Liver (tissue), 9 donors: ENCODE measurements around the gene WRNIP1. TPM values are rescaled to one million over a fixed set of nuclear protein-coding genes. Genes with fewer than 3 reads are reported as not detected.

Experiments
- DNase-seq: peaks from one replicate; pipeline ENCODE4 v3.0.0-alpha.2; 2017; ENCODE audit warnings: low spot score
- H3K27ac ChIP-seq, 2 donors: one replicate each; pipeline ENCODE4 v1.7.0; 2013; ENCODE audit warnings: inconsistent platforms in 2 of 2, low read length in 2 of 2, control low read depth in 1 of 2, low read depth in 1 of 2, mild to moderate bottlenecking in 1 of 2
- H3K27me3 ChIP-seq, 4 donors: one replicate each; pipeline versions ENCODE4 v1.6.1 to v1.7.0; 2013; ENCODE audit warnings: low read length in 3 of 4, inconsistent platforms in 1 of 4, mild to moderate bottlenecking in 1 of 4, moderate library complexity in 1 of 4; ENCODE audit not compliant: control insufficient read depth in 4 of 4, insufficient read depth in 4 of 4
- H3K36me3 ChIP-seq, 4 donors: one replicate each; pipeline versions ENCODE4 v1.6.1 to v1.7.0; 2013; ENCODE audit warnings: low read length in 3 of 4, mild to moderate bottlenecking in 3 of 4, low read depth in 1 of 4, moderate library complexity in 1 of 4; ENCODE audit not compliant: control insufficient read depth in 4 of 4, insufficient read depth in 3 of 4
- H3K4me1 ChIP-seq, 4 donors: one replicate each; pipeline versions ENCODE4 v1.6.1 to v1.7.0; 2013; ENCODE audit warnings: low read length in 3 of 4, mild to moderate bottlenecking in 3 of 4, moderate library complexity in 1 of 4; ENCODE audit not compliant: control insufficient read depth in 4 of 4, insufficient read depth in 4 of 4
- H3K4me3 ChIP-seq, 3 donors: one replicate each; pipeline versions ENCODE4 v1.6.1 to v1.7.0; 2013; ENCODE audit warnings: low read length in 3 of 3, control low read depth in 1 of 3, low read depth in 1 of 3, mild to moderate bottlenecking in 1 of 3
- H3K9ac ChIP-seq, 2 donors: one replicate each; pipeline ENCODE4 v1.7.0; 2013; ENCODE audit warnings: low read length in 2 of 2, mild to moderate bottlenecking in 2 of 2, moderate library complexity in 2 of 2, control low read depth in 1 of 2, low read depth in 1 of 2
- H3K9me3 ChIP-seq, 4 donors: one replicate each; pipeline versions ENCODE4 v1.6.1 to v1.7.0; 2013; ENCODE audit warnings: low read length in 3 of 4; ENCODE audit not compliant: control insufficient read depth in 4 of 4
- FOXA1 ChIP-seq: IDR thresholded peaks from 2 replicates; pipeline ENCODE4 v1.6.1; 2016; ENCODE audit warnings: antibody characterized with exemption
- FOXA2 ChIP-seq: IDR thresholded peaks from 2 replicates; pipeline ENCODE4 v1.6.1; 2016; ENCODE audit warnings: antibody characterized with exemption
- GABPA ChIP-seq, 2 donors: IDR thresholded peaks in 1 of 2; conservative IDR thresholded peaks in 1 of 2; 2 replicates each; pipeline ENCODE4 v1.6.1; 2016; ENCODE audit warnings: antibody characterized with exemption in 2 of 2, mild to moderate bottlenecking in 1 of 2, moderate library complexity in 1 of 2
- HNF4A ChIP-seq, 2 donors: conservative IDR thresholded peaks; 2 replicates each; pipeline ENCODE4 v1.6.1; 2016; ENCODE audit warnings: antibody characterized with exemption in 2 of 2, mild to moderate bottlenecking in 2 of 2
- HNF4G ChIP-seq: IDR thresholded peaks from 2 replicates; pipeline ENCODE4 v1.6.1; 2016; ENCODE audit warnings: antibody characterized with exemption
- JUND ChIP-seq, 2 donors: IDR thresholded peaks; 2 replicates each; pipeline ENCODE4 v1.6.1; 2016; ENCODE audit warnings: antibody characterized with exemption in 2 of 2
- NR2F2 ChIP-seq: IDR thresholded peaks from 2 replicates; pipeline ENCODE4 v1.6.1; 2016; ENCODE audit warnings: antibody characterized with exemption
- RAD21 ChIP-seq, 2 donors: IDR thresholded peaks; 2 replicates each; pipeline ENCODE4 v1.6.1; 2016; ENCODE audit warnings: antibody characterized with exemption in 2 of 2, mild to moderate bottlenecking in 2 of 2
- RXRA ChIP-seq, 2 donors: IDR thresholded peaks; 2 replicates each; pipeline ENCODE4 v1.6.1; 2017 to 2018; ENCODE audit warnings: antibody characterized with exemption in 2 of 2, mild to moderate bottlenecking in 1 of 2
- SP1 ChIP-seq: IDR thresholded peaks from 2 replicates; pipeline ENCODE4 v1.6.1; 2018; ENCODE audit warnings: antibody characterized with exemption, mild to moderate bottlenecking
- WGBS: extraction: QIAGEN DNeasy Blood & Tissue Kit; methylation state at CpG from one replicate; pipeline ENCODE4 v1.1.7; 2013; 5-methylcytosine and 5-hydroxymethylcytosine counted together
- polyA plus RNA-seq, 2 donors: library from polyadenylated mRNA; stranded (reverse) in 1 of 2; unstranded in 1 of 2; fragments of 200-250 nt in 1 of 2; fragments of >200 nt in 1 of 2; fragmentation: Nextera tagmentation in 1 of 2; extraction: Ambion mirVana in 1 of 2; gene quantifications; one replicate each; pipeline versions ENCODE4 v1.2.1 to v1.2.3, GENCODE V29; 2013 to 2015
- total RNA-seq, 2 donors: library from RNA; depleted of rRNA; stranded (reverse); fragments of >200 nt; gene quantifications; one replicate each; pipeline ENCODE4 v1.2.3, GENCODE V29; 2014
- TF ChIP-seq, protein P1 (sequence below): IDR thresholded peaks from 2 replicates; pipeline ENCODE4 v1.6.1; 2016; ENCODE audit warnings: antibody characterized with exemption
- TF ChIP-seq, protein P2 (sequence below): fragments of 150-350 bp; IDR thresholded peaks from 2 replicates; pipeline ENCODE4 v1.5.1; 2017; ENCODE audit warnings: improper control_type of control experiment, low read depth, low read length; ENCODE audit not compliant: missing input control
- TF ChIP-seq, protein P3 (sequence below): IDR thresholded peaks from 2 replicates; pipeline ENCODE4 v1.6.1; 2016; ENCODE audit warnings: antibody characterized with exemption, mild to moderate bottlenecking
- TF ChIP-seq, protein P4 (sequence below): IDR thresholded peaks from 2 replicates; pipeline ENCODE4 v1.6.1; 2016; ENCODE audit warnings: antibody characterized with exemption
- donor health status: healthy.
- donor health status: healthy.
- donor health status: healthy.
- donor health status: healthy.
- donor health status: healthy.

The WRNIP1 gene
- total and polyA plus RNA-seq, 4 donors, result 10.0 to 32.7 (median 23.9) TPM

DNA sequence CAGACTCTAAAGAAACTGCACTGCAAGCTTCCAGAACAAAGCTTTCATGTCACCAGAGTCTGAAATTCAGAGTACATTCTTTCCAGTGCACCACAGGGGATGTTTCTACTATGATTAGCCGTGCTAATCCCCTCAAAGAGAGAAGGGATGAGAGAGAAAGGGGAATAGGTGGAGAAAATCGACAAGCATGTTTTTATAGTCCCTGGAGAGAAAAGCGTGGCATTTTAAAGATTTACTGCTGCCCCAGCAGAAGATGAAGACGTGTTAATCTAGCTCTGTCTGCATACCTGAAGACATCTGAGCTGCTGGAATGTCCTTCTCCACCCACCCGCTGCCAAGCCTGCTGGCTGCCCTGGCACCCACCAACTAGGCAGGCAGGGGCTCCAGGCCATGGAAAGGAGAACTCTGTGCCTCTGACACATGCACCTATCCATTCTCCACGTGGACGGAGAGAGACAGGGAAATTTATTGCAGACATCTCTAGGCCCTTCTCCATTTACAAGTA lies 18.6 kb upstream of the WRNIP1 start:
- H3K27ac ChIP-seq, result no peak overlapping the region

DNA sequence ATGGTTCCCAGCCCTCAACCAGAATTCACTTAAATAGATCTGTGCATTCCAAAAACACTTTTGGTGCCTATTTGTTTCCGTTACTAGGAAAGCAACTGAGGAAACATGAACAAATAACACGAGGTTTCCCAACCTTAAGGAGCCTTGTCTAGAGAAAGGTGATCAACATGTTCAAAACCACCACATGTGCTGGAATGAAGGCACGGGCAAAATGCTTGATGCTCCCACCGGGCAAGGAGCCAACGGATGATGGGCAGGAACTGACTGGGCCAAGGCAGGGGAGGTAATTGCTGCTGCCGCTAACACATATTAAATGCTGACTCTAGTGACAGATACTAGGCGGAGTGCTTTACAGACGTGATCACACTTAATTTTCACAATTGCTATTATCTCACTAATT lies 17.0 kb upstream of the WRNIP1 start:
- Histone ChIP-seq H3K9ac (no peak overlapping the region), H3K4me1 (peaks cover 0 to 17% (median 15%) of the 10 kb centered on the region in 4 donors), H3K9me3 (no peaks in the 10 kb centered on the region), H3K4me3 (no peak overlapping the region), H3K27me3 (no peaks in the 10 kb centered on the region), H3K36me3 (no peaks in the 10 kb centered on the region), H3K27ac (no peak overlapping the region)
- WGBS, result 90% methylated on average over 8 of the region's 8 CpGs
- TF ChIP-seq JUND (IDR thresholded peaks at IDR 0.05) (no peak), NR2F2 (no peak), FOXA2 (no peak), GABPA (IDR thresholded peaks at IDR 0.05 in 1 of 2, conservative IDR thresholded peaks at IDR 0.05 in 1 of 2) (no peak), HNF4A (conservative IDR thresholded peaks at IDR 0.05) (no peak), RAD21 (IDR thresholded peaks at IDR 0.05) (no peak)
- TF ChIP-seq, protein P1, sequence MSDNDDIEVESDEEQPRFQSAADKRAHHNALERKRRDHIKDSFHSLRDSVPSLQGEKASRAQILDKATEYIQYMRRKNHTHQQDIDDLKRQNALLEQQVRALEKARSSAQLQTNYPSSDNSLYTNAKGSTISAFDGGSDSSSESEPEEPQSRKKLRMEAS, result no peak
- TF ChIP-seq, protein P2, sequence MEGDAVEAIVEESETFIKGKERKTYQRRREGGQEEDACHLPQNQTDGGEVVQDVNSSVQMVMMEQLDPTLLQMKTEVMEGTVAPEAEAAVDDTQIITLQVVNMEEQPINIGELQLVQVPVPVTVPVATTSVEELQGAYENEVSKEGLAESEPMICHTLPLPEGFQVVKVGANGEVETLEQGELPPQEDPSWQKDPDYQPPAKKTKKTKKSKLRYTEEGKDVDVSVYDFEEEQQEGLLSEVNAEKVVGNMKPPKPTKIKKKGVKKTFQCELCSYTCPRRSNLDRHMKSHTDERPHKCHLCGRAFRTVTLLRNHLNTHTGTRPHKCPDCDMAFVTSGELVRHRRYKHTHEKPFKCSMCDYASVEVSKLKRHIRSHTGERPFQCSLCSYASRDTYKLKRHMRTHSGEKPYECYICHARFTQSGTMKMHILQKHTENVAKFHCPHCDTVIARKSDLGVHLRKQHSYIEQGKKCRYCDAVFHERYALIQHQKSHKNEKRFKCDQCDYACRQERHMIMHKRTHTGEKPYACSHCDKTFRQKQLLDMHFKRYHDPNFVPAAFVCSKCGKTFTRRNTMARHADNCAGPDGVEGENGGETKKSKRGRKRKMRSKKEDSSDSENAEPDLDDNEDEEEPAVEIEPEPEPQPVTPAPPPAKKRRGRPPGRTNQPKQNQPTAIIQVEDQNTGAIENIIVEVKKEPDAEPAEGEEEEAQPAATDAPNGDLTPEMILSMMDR, result no peak
- no peak for DNase-seq

More for the DNA sequence above, 18.6 kb upstream of the WRNIP1 start:
- peaks cover 0 to 20% (median 16%) of the 10 kb centered on the region in 4 donors for H3K4me1 ChIP-seq
- H3K36me3 ChIP-seq, result no peaks in the 10 kb centered on the region
- no peaks in the 10 kb centered on the region for H3K9me3 ChIP-seq
- TF ChIP-seq FOXA1 (no peak), HNF4G (no peak), SP1 (no peak), FOXA2 (no peak), NR2F2 (no peak), RXRA (IDR thresholded peaks at IDR 0.05) (no peak)
- TF ChIP-seq, protein P3, sequence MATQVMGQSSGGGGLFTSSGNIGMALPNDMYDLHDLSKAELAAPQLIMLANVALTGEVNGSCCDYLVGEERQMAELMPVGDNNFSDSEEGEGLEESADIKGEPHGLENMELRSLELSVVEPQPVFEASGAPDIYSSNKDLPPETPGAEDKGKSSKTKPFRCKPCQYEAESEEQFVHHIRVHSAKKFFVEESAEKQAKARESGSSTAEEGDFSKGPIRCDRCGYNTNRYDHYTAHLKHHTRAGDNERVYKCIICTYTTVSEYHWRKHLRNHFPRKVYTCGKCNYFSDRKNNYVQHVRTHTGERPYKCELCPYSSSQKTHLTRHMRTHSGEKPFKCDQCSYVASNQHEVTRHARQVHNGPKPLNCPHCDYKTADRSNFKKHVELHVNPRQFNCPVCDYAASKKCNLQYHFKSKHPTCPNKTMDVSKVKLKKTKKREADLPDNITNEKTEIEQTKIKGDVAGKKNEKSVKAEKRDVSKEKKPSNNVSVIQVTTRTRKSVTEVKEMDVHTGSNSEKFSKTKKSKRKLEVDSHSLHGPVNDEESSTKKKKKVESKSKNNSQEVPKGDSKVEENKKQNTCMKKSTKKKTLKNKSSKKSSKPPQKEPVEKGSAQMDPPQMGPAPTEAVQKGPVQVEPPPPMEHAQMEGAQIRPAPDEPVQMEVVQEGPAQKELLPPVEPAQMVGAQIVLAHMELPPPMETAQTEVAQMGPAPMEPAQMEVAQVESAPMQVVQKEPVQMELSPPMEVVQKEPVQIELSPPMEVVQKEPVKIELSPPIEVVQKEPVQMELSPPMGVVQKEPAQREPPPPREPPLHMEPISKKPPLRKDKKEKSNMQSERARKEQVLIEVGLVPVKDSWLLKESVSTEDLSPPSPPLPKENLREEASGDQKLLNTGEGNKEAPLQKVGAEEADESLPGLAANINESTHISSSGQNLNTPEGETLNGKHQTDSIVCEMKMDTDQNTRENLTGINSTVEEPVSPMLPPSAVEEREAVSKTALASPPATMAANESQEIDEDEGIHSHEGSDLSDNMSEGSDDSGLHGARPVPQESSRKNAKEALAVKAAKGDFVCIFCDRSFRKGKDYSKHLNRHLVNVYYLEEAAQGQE, result no peak
- TF ChIP-seq, protein P4, sequence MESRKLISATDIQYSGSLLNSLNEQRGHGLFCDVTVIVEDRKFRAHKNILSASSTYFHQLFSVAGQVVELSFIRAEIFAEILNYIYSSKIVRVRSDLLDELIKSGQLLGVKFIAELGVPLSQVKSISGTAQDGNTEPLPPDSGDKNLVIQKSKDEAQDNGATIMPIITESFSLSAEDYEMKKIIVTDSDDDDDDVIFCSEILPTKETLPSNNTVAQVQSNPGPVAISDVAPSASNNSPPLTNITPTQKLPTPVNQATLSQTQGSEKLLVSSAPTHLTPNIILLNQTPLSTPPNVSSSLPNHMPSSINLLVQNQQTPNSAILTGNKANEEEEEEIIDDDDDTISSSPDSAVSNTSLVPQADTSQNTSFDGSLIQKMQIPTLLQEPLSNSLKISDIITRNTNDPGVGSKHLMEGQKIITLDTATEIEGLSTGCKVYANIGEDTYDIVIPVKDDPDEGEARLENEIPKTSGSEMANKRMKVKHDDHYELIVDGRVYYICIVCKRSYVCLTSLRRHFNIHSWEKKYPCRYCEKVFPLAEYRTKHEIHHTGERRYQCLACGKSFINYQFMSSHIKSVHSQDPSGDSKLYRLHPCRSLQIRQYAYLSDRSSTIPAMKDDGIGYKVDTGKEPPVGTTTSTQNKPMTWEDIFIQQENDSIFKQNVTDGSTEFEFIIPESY, result no peak
- H3K9ac ChIP-seq, result no peak overlapping the region
- no peaks in the 10 kb centered on the region for H3K27me3 ChIP-seq
- WGBS, result 82% methylated on average over 7 of the region's 7 CpGs
- H3K4me3 ChIP-seq, result no peak overlapping the region
- no peak for DNase-seq
